Activated CD8-positive, alpha-beta memory T cell treated with anti-CD3 and anti-CD28 coated beads, Interleukin-2, amount 50 U/mL, for 4 hours (primary cell): ENCODE measurements around the gene AK1.

Experiments
- DNase-seq: peaks from one replicate; pipeline ENCODE4 v3.0.0-alpha.2; 2020

The AK1 gene

DNA sequence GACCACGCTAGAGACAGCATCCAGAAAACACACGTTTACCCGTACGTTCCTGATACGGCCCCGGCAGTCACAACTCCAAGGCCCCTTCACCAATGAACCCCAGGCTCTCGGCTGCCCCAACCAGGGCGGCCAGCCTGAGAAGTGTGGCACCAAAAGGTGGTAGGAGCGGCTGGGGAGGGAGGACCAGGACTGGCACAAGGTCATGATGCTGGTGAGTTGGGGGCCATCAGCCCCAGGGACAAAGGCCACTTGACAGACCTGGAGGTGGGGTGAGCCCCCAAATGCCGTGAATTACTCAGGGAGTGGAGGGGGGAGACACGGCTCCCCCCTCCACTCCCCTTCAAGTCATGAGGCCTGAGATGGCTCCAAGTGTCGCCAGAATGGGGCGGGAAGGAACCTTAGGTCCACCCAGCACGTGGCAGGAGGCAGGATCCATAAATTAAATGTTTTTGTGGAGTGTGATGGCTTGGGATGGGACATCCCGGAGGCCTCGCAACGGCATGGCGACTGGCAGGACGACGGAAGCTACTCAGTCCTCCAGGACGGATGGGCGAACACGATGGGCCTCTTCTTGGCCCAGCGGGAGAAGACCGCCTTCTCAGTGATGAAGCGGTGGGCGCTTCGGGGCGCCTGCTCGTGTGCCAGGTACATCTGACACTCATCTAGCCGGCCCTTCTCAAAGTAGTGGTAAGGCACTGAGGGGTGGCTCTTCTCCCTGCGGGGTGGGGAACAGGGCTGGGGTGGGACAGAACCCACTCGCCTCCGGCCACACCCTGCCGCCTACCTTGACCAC lies 30.6 kb upstream of the AK1 start:
- no peak for DNase-seq

- peak; percentile 70 for DNase-seq
These were observed 28.3 kb upstream of the AK1 start for GRCh38 chr9:127905788-127906191.

DNA sequence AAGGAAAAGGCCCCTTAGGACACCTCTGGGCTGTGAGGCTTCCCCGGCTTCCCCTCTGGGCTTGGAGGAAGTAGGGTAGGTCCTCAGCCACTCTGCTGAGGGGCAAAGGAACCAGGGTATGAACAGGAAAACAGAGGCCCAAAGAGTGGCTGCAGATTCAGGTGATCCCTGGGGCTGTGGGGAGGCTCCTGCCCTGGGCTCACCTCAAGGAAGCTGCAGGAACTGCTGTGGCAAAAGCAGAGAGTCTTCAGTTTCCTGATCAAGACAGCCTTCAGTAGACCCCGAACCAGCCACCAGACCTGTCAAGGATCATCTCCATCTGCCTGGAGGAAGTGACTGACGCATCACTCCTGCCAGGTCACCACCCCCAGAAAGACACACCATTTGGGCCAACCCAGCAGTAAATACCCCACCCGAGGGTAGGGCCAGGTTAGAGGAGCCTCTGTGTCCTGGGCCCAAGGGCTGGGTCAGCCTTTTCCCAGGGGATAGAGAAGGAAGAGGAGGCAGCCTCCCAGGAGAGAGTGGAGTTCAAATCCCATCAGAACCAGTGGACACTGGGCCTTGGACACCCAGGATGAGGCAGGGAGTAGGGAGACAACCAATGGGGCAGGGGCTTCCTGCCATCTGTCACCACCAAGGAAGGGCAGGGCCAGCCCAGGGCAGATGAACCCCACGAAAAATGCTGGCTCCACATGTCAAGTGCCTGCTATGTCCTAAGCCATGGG lies 27.7 kb upstream of the AK1 start:
- peak; percentile 67 for DNase-seq

DNA sequence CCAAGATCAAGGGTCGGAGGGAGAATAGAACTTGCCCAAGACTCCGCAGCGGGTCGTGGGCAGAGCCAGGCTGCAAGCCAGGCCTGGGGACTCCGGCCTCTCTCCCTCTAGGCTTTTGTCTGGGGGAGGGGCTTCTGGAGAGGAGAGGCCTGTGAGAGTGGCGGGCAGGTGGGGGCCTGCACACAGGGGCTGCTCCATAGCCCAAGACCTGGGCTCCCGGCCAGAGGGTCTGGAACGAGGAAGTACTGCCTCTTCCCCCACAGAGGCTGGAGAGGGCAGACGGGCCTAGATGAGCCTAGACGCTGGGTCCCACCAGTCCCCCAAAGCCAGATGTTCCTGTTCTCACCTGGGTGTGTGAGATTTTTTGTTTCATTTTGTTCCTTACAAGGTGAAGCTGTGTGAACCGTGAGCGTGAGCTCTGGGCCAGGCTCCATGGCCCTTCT lies 27.1 kb upstream of the AK1 start:
- DNase-seq: no peak

GRCh38 chr9:127903557-127904475 lies 26.3 kb upstream of the AK1 start:
- peak; percentile 65 for DNase-seq

- DNase-seq: peak; percentile 75
These were observed 21.9 kb upstream of the AK1 start, which contains the start of gene ST6GALNAC6 for GRCh38 chr9:127899128-127899943. ST6GALNAC6 (minus strand) TSS chr9:127899603; CDS start chr9:127897981, 1,622 bp downstream.

DNA sequence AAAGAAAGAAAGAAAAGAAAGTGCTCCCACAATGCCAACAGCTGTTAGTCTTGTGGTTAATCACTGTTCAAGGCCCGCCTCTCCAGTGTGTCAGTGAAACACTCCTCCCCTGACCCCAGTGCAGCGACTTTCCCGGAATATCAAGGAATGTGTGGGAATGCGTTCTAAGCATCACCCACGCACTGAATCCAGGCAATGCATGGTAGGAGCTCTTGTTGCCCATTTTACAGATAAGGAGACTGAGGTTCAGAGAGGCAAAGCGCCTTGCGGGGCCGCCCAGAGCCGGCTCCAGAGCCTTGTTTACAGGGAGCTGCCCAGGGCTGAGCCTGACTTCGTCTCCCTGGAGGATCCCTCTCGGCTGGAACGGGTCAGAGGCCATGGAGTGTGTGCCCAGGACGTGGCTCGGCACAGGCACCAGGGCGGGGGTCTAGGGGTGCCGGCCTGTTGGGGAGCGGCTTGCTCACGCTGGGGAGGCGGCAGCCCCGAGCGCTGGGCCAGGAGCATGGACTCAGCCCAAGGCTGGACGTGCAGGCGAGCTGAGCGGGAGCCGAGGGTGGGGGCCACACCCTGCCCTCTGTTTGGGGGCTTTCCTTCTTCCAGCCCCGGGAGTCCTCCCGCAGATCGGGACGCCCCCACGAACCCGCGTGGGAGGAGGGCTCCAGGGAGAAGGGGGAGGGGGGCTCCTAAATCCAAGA lies 21.1 kb upstream of the AK1 start:
- no peak for DNase-seq

- no peak for DNase-seq
These were observed 19.8 kb upstream of the AK1 start for GRCh38 chr9:127897193-127897692.

GRCh38 chr9:127896395-127897192 lies 19.1 kb upstream of the AK1 start:
- no peak for DNase-seq

DNA sequence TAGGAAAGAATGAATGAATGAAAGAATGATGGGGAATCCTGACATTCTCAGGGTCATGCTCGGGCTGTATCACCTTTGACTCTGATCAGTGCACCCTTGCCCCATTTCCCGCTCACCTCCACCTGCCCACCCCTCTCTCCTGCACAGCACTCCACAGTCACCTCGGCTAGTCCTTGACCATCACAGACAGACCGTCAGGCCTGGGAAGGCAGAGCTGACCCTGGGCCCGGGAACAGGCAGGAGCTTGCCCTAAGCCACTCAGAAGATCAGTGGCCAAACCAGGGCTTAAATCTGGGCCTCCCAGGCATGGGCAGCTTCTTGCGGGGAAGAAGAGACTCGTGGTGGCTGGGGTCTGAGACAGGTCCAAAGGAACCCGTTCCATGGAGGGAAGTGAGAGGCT lies 18.3 kb upstream of the AK1 start:
- no peak for DNase-seq

DNA sequence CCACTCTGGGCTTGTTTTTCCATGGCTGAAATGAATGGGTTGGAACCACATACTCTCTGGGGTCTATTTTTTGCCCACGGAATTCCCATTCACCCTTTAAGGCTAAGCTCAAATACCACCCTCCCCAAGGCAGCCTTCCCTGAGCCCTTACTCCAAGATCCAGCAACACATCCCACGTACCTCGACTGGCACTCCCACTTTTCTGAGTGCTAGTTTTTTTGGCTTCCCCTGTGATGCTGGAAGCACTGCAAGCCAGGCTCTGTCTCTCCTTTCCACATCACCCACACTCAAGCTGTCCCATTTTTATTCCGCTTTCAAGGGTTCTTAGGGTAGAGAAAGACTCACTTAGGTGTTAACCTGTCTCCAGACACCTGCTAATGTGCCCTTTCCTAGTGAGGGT lies 15.9 kb upstream of the AK1 start:
- DNase-seq: no peak

GRCh38 chr9:127892831-127893230 lies 15.4 kb upstream of the AK1 start:
- DNase-seq: no peak

GRCh38 chr9:127890053-127890452 lies 12.6 kb upstream of the AK1 start:
- DNase-seq: no peak

- DNase-seq: no peak
These were observed 10.3 kb upstream of the AK1 start for GRCh38 chr9:127887792-127888191.

DNA sequence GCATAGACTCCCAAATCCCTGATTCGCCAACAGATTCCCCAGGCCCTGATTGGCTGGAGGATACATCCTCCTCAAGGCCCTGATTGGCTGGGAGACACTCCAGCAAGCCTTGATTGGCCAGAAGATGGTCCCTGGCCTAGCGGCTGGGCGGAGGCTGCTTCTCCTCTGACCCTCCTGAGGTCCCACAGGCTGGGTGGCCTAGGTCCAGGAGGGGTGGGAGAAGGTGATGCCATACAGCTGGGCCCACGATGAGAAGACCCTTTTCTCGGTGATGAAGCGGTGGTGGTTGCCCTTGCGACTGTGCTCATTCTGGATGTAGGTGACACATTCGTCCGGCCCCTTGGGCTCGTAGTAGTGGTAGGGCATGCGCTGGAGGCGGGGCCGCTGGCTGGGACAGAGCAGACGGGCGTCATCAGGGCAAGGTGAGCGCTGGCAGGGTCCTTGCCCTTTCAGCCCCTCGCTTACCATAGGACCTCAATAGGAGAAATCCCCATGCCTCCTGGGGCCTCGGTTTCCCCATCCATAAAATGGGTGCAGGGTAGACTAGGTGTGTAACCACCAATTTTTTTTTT lies 9.0 kb upstream of the AK1 start:
- no peak for DNase-seq

DNA sequence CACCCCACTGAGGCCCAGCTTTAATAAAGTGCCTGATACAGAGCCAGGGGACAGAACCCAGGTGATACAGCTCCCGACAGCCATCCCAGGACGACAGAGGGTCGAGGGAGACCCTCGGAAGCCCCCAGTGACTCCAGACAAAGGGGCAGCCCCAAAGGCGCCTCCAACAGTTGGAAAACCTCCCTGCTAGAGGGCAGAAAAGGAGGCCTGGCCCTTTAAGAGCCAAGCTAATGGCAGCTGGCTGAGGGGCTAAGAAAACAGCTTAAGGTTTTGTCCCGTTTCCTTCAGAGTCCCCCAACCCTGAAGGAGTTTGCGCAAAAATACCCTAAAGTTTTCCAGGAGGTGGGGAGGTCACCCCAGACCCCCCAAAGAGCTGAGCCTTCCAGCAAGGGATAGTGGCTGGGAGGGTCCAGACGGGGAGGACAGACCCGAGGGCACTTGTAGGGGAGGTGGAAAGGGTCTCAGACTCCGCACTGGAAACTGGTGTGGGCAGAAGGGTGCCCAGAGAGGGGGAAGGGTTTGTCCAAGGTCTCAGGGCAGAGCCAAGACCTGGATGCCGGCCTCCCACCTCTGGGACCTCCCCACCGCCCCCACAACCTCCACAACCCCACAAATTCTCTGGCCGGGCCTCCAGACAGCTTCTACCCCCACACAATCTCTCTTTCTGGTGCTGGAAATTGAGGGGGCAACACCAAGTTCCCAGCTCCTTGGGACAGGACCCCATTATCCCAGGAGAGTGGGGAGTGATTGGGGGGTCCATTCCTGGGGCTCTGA lies 8.2 kb upstream of the AK1 start:
- DNase-seq: no peak

DNA sequence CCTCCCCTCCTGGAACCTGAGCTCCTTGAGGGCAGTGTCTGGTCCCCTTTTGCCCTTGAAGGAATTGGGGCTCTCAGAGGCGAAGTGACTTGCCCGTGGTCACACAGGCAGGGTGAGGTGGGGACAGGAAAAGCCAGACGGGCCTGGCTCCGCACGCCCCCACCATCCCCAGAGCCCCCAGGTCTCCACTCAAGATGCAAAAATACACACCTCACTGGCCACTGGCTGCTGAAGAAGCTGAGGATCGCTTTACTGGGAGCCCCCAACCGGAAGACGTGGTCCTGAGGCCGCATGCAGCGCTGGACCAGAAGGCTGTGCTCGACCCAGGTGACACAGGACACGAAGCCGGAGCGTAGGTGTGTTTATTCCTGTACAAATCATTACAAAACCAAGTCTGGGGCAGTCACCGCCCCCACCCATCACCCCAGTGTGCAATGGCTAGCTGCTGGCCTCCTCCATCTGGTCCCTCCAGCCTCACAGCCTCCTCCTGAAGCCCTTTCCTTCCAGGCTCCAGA lies 7.6 kb upstream of the AK1 start:
- no peak for DNase-seq

- DNase-seq: no peak
These were observed 7.0 kb upstream of the AK1 start for GRCh38 chr9:127884427-127884911.

- no peak for DNase-seq
These were observed 6.5 kb upstream of the AK1 start for GRCh38 chr9:127883959-127884358.
